ENCODE data around the gene NMB.

DNA sequence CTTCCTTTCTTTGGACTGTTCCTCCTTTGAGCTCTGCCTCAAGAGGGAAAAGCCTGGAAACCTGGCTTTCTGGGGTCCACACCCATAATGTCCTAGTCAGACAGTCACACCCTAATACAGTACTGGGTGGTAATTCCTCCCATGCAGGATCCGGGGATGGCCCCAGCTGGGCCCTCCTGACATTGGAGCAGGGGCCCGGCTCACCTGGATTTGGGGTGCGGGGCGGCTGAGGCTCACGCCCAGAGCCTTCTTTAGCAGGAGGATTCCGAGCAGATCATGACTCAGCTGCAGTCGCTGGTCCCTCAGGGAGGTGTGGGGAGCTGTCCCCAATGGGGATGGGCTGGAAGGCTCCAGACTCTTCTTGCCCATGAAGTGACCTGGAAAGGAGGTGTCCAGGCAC is 1.0 kb downstream of the NMB start:
- TF ChIP-seq, protein P1, sequence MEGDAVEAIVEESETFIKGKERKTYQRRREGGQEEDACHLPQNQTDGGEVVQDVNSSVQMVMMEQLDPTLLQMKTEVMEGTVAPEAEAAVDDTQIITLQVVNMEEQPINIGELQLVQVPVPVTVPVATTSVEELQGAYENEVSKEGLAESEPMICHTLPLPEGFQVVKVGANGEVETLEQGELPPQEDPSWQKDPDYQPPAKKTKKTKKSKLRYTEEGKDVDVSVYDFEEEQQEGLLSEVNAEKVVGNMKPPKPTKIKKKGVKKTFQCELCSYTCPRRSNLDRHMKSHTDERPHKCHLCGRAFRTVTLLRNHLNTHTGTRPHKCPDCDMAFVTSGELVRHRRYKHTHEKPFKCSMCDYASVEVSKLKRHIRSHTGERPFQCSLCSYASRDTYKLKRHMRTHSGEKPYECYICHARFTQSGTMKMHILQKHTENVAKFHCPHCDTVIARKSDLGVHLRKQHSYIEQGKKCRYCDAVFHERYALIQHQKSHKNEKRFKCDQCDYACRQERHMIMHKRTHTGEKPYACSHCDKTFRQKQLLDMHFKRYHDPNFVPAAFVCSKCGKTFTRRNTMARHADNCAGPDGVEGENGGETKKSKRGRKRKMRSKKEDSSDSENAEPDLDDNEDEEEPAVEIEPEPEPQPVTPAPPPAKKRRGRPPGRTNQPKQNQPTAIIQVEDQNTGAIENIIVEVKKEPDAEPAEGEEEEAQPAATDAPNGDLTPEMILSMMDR (conservative IDR thresholded peaks at IDR 0.05; ENCODE audit: low read depth in 2 of 2), result no peak
- TF ChIP-seq ETS1 (IDR thresholded peaks at IDR 0.05) (no peak), EZH2 (IDR thresholded peaks at IDR 0.05; ENCODE audit: low read depth, unreplicated experiment) (no peak), POLR2AphosphoS5 (IDR thresholded peaks at IDR 0.05; ENCODE audit: low read depth) (no peak), JUNB (IDR thresholded peaks at IDR 0.05; ENCODE audit: unreplicated experiment) (no peak), ZNF331 (CRISPR knock-in tag; IDR thresholded peaks at IDR 0.05; ENCODE audit: low read depth) (no peak)
- TF ChIP-seq, protein P2, sequence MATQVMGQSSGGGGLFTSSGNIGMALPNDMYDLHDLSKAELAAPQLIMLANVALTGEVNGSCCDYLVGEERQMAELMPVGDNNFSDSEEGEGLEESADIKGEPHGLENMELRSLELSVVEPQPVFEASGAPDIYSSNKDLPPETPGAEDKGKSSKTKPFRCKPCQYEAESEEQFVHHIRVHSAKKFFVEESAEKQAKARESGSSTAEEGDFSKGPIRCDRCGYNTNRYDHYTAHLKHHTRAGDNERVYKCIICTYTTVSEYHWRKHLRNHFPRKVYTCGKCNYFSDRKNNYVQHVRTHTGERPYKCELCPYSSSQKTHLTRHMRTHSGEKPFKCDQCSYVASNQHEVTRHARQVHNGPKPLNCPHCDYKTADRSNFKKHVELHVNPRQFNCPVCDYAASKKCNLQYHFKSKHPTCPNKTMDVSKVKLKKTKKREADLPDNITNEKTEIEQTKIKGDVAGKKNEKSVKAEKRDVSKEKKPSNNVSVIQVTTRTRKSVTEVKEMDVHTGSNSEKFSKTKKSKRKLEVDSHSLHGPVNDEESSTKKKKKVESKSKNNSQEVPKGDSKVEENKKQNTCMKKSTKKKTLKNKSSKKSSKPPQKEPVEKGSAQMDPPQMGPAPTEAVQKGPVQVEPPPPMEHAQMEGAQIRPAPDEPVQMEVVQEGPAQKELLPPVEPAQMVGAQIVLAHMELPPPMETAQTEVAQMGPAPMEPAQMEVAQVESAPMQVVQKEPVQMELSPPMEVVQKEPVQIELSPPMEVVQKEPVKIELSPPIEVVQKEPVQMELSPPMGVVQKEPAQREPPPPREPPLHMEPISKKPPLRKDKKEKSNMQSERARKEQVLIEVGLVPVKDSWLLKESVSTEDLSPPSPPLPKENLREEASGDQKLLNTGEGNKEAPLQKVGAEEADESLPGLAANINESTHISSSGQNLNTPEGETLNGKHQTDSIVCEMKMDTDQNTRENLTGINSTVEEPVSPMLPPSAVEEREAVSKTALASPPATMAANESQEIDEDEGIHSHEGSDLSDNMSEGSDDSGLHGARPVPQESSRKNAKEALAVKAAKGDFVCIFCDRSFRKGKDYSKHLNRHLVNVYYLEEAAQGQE (IDR thresholded peaks at IDR 0.05; ENCODE audit: unreplicated experiment), result no peak
